HepG2 (cell line): ENCODE data around the gene STIP1. TPM values are rescaled to one million over a fixed set of nuclear protein-coding genes. Genes with fewer than 3 reads are reported as not detected.

Source experiments
- KLF6 ChIP-seq: IDR thresholded peaks from 2 replicates; pipeline ENCODE4 v1.8.0; 2016; ENCODE audit warnings: missing biosample characterization, missing genetic modification reagents
- MXD1 ChIP-seq: sonication (generic); formaldehyde crosslinking; IDR thresholded peaks from 2 replicates; pipeline ENCODE4 v1.4.0; 2020; ENCODE audit warnings: mild to moderate bottlenecking, missing genetic modification reagents
- PATZ1 ChIP-seq: sonication (generic); formaldehyde crosslinking; IDR thresholded peaks from 2 replicates; pipeline ENCODE4 v1.4.0; 2020; ENCODE audit warnings: missing genetic modification reagents
- PAXIP1 ChIP-seq: sonication (generic); formaldehyde crosslinking; conservative IDR thresholded peaks from 2 replicates; pipeline ENCODE4 v1.4.0; 2020; ENCODE audit warnings: mild to moderate bottlenecking, missing genetic modification reagents, moderate library complexity
- TBX2 ChIP-seq: sonication (generic); formaldehyde crosslinking; IDR thresholded peaks from 2 replicates; pipeline ENCODE4 v1.5.0; 2020; ENCODE audit warnings: missing genetic modification reagents, mild to moderate bottlenecking, borderline replicate concordance
- ZNF292 ChIP-seq: sonication (generic); formaldehyde crosslinking; IDR thresholded peaks from 2 replicates; pipeline ENCODE4 v1.8.1; 2022; ENCODE audit warnings: mild to moderate bottlenecking, low read depth, missing genetic modification reagents, borderline replicate concordance
- ZNF318 ChIP-seq: sonication (generic); formaldehyde crosslinking; IDR thresholded peaks from 2 replicates; pipeline ENCODE4 v1.4.0; 2020; ENCODE audit warnings: mild to moderate bottlenecking, missing genetic modification reagents
- ZNF83 ChIP-seq: sonication (generic); formaldehyde crosslinking; IDR thresholded peaks from 2 replicates; pipeline ENCODE4 v1.4.0; 2020; ENCODE audit warnings: missing genetic modification reagents, mild to moderate bottlenecking, borderline replicate concordance
- polyA plus RNA-seq, 8 experiments: library from polyadenylated mRNA; depleted of rRNA in 3 of 8; stranded (reverse) in 7 of 8; unstranded in 1 of 8; fragments of >200 nt; fragmentation: Illumina TruSeq in 4 of 8; extraction: Trizol in 4 of 8; gene quantifications; 2 replicates each; pipeline versions ENCODE4 v1.2.1 to v1.2.3, GENCODE V29; 2011 to 2016; ENCODE audit warnings: low read depth in 4 of 8, missing spikeins in 1 of 8, mixed read lengths in 1 of 8; ENCODE audit not compliant: insufficient read depth in 1 of 8
- total RNA-seq, 5 experiments: library from RNA; depleted of rRNA; stranded (reverse); fragments of >200 nt; fragmentation: Illumina TruSeq; extraction: Trizol; gene quantifications; 2 replicates each; pipeline ENCODE4 v1.2.3, GENCODE V29; 2016; ENCODE audit warnings: low read depth in 1 of 5

STIP1 gene
- total and polyA plus RNA-seq, 2 of the 13 experiments (the other 11 are each of a cell fraction or from before 2014, with no cell fraction given) = 81.1 to 217 TPM

- no peak for TF ChIP-seq ZNF318 (CRISPR knock-in tag)
- peak; percentile 53; the same call in 1 of the 2 replicates for TF ChIP-seq MXD1 (CRISPR knock-in tag)
- 0 out of 2 replicates have a peak, but pooled peaks have one; percentile 37 for TF ChIP-seq ZNF83 (CRISPR knock-in tag)
- TF ChIP-seq KLF6 (CRISPR knock-in tag) = 0 out of 2 replicates have a peak, but pooled peaks have one; percentile 25
- 0 out of 2 replicates have a peak, but pooled peaks have one; percentile 37 for TF ChIP-seq PAXIP1 (CRISPR knock-in tag)
- TF ChIP-seq TBX2 (CRISPR knock-in tag) = peak; percentile 51; the same call in 1 of the 2 replicates
- TF ChIP-seq ZNF292 (CRISPR knock-in tag) = no peak
- TF ChIP-seq PATZ1 (CRISPR knock-in tag) = peak; percentile 10
These were observed 60.0 kb downstream of the STIP1 start (continued) for GRCh38 chr11:64245797-64246620.
